Measurements from ENCODE around the gene TBCC.

DNA sequence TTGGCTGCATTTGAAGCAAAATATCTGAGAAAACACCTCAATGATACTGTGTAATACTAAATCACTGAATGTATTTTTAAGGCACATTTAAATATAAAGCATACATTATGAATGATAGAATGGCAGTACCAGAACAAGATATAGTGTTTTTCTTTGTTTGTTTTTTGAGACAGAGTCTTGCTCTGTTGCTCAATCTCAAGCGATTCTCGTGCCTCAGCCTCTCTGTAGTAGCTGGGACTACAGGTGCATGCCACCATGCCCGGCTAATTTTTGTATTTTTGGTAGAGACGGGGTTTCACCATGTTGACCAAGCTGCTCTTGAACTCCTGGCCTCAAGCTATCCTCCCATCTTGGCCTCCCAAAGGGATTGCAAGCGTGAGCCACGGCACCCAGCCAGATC, 33.6 kb upstream of the TBCC start:
- TF ChIP-seq, protein P1, sequence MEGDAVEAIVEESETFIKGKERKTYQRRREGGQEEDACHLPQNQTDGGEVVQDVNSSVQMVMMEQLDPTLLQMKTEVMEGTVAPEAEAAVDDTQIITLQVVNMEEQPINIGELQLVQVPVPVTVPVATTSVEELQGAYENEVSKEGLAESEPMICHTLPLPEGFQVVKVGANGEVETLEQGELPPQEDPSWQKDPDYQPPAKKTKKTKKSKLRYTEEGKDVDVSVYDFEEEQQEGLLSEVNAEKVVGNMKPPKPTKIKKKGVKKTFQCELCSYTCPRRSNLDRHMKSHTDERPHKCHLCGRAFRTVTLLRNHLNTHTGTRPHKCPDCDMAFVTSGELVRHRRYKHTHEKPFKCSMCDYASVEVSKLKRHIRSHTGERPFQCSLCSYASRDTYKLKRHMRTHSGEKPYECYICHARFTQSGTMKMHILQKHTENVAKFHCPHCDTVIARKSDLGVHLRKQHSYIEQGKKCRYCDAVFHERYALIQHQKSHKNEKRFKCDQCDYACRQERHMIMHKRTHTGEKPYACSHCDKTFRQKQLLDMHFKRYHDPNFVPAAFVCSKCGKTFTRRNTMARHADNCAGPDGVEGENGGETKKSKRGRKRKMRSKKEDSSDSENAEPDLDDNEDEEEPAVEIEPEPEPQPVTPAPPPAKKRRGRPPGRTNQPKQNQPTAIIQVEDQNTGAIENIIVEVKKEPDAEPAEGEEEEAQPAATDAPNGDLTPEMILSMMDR (IDR thresholded peaks at IDR 0.05; ENCODE audit: borderline replicate concordance, extremely low read depth, low read length, poor library complexity, severe bottlenecking): no peak
- no peak for TF ChIP-seq EZH2 (IDR thresholded peaks at IDR 0.05; ENCODE audit: borderline replicate concordance, low read depth, low read length, severe bottlenecking)

Measured in DND-41 (cell line).